HepG2 (cell line): ENCODE data around the gene SLC35E4.

Source experiments
- ATAD3A ChIP-seq: sonication (generic); formaldehyde crosslinking; IDR thresholded peaks from 2 replicates; pipeline ENCODE4 v1.4.0; 2020; ENCODE audit warnings: missing genetic modification reagents
- ATF7 ChIP-seq, 2 experiments: fragments of 450-650 bp in 1 of 2; sonication (generic) in 1 of 2; formaldehyde crosslinking in 1 of 2; IDR thresholded peaks; 2 replicates each; pipeline versions ENCODE4 v1.4.0 to v1.6.1; 2016 to 2020; ENCODE audit warnings: antibody characterized with exemption in 1 of 2, mild to moderate bottlenecking in 1 of 2, missing genetic modification reagents in 1 of 2
- E2F5 ChIP-seq: sonication (generic); formaldehyde crosslinking; conservative IDR thresholded peaks from 2 replicates; pipeline ENCODE4 v1.4.0; 2020; ENCODE audit warnings: missing genetic modification reagents
- EP300 ChIP-seq, 3 experiments: sonication (generic) in 1 of 3; formaldehyde crosslinking in 1 of 3; IDR thresholded peaks; 2 replicates each; pipeline versions ENCODE4 v1.5.1 to v1.6.1; 2011 to 2020; ENCODE audit warnings: low read depth in 2 of 3, low read length in 2 of 3, borderline replicate concordance in 1 of 3, improper control_type of control experiment in 1 of 3, mild to moderate bottlenecking in 1 of 3, missing genetic modification reagents in 1 of 3, moderate library complexity in 1 of 3
- HNRNPUL1 ChIP-seq: fragments of 200-400 bp; formaldehyde crosslinking; IDR thresholded peaks from 2 replicates; pipeline ENCODE4 v1.6.1; 2017; ENCODE audit warnings: low read depth, mild to moderate bottlenecking, low read length, moderate library complexity
- MTA3 ChIP-seq: sonication (generic); formaldehyde crosslinking; IDR thresholded peaks from 2 replicates; pipeline ENCODE4 v1.4.0; 2020; ENCODE audit warnings: missing genetic modification reagents
- RARA ChIP-seq: IDR thresholded peaks from 2 replicates; pipeline ENCODE4 v1.6.1; 2016; ENCODE audit warnings: missing genetic modification reagents, missing compliant biosample characterization
- SALL2 ChIP-seq: sonication (generic); formaldehyde crosslinking; IDR thresholded peaks from 2 replicates; pipeline ENCODE4 v1.8.1; 2023; ENCODE audit warnings: mild to moderate bottlenecking, missing genetic modification reagents, inconsistent platforms
- ZNF12 ChIP-seq: sonication (generic); formaldehyde crosslinking; IDR thresholded peaks from 2 replicates; pipeline ENCODE4 v1.5.0; 2020; ENCODE audit warnings: missing genetic modification reagents
- ZSCAN30 ChIP-seq: sonication (generic); formaldehyde crosslinking; IDR thresholded peaks from 2 replicates; pipeline ENCODE4 v1.5.0; 2020; ENCODE audit warnings: mild to moderate bottlenecking, missing genetic modification reagents

GRCh38 chr22:30614879-30615278, 20.7 kb upstream of the SLC35E4 start:
- no peak for TF ChIP-seq ZSCAN30
- TF ChIP-seq EP300 (IDR thresholded peaks at IDR 0.05; ENCODE audit: low read depth in 2 of 2, low read length in 2 of 2): no peak
- TF ChIP-seq EP300 (CRISPR knock-in tag; IDR thresholded peaks at IDR 0.05; ENCODE audit: borderline replicate concordance): no peak
- TF ChIP-seq MTA3 (CRISPR knock-in tag): no peak
- TF ChIP-seq ZNF12 (CRISPR knock-in tag): no peak
- TF ChIP-seq RARA (CRISPR knock-in tag): no peak
- TF ChIP-seq HNRNPUL1: no peak
- no peak for TF ChIP-seq ATF7 (IDR thresholded peaks at IDR 0.05)
- no peak for TF ChIP-seq ATF7 (CRISPR knock-in tag; IDR thresholded peaks at IDR 0.05)
- TF ChIP-seq SALL2: no peak
- TF ChIP-seq ATAD3A (CRISPR knock-in tag): no peak
- no peak for TF ChIP-seq E2F5 (CRISPR knock-in tag)
